HG02981 (cell line): ENCODE results near the gene CRELD2.
A peak's percentile ranks its signal among the peaks of the same experiment; 100 is the strongest.

Experiments
- ATAC-seq: cut with Tn5 transposase; IDR thresholded peaks from one replicate; pipeline ENCODE4 v1.9.1; 2021; ENCODE audit warnings: mild to moderate bottlenecking, moderate library complexity; ENCODE audit not compliant: unreplicated experiment

Gene CRELD2

DNA sequence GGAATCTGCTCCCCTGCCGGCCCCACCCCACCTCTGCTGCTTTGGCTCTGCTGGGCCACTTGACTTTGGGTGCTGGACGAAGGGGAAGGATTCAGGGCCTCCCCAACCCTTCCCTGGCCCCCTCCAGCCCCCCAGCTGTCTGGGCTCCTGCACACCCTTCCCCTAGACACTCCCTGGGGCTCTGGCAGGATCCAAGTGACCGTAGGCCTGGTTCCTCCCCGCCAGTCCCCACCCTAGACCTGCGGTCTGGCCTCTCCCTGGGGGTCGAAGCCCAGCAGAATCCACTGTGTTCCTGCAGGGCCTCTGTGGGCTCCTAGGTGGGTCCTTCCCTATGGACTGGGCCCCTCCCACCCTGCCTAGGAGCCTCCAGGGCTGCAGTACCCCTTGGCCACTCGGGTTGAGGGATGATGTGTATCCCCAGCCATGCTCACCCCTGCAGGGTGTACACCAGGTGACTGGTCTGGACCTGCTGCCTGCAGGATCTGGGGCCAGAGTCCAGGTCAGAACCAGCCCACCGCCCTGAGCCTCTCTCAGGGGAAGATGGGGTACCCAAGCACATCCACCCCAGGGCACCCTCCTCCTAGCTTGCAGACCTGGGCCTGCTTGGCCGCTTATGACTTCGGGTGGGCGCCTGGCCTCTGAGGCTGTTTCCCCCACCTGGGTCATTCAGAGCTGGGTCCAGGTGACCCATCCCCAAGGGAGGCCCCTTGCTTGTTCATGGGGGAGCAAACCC, 47.8 kb downstream of the CRELD2 start:
- no peak for ATAC-seq

GRCh38 chr22:49966774-49967705, 48.6 kb downstream of the CRELD2 start:
- no peak for ATAC-seq

- no peak for ATAC-seq
Measured at GRCh38 chr22:49967706-49968208, 49.3 kb downstream of the CRELD2 start.

GRCh38 chr22:49968313-49968830, 49.9 kb downstream of the CRELD2 start:
- ATAC-seq = no peak

- ATAC-seq = no peak
Measured at GRCh38 chr22:49968831-49969661, 50.6 kb downstream of the CRELD2 start.

DNA sequence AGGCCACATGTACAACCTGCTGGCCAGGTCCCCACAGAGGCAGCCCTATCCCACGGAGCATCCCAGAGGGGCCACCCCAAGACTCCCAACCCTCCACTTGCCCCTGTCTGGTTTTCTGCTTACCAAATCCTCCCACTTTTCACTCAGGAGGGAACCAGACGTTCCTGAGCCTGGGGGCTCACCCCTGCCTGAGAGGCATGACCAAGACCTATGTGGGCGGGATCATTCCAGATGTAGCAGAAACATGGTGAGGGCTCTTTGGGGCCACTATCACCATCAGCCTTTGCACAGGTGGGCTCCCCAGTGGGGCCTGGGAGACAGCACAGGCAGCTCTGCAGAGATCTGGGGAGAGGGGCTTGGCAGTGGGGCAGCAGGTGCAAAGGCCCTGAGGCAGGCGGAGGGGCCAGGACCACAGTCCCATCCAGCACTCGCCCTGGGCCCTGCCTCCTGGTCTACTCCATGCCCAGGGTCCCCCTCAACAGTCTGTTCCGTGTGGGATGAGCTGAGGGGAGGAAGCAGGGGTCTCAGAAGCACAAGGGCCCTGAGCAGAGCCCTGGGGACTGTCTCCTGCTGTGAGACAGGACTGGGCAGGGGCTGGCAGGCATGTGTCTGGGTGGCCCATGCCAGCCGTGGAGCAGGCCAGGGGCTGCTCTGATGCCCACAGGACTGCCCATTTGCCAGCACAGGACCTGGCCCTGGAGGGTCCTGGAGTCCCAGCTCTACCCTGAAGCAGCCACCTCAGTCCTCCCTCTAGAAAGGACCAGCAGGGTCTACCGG, 51.5 kb downstream of the CRELD2 start:
- no peak for ATAC-seq

- peak; percentile 73 for ATAC-seq
Measured at GRCh38 chr22:49970528-49971231, 52.2 kb downstream of the CRELD2 start.

DNA sequence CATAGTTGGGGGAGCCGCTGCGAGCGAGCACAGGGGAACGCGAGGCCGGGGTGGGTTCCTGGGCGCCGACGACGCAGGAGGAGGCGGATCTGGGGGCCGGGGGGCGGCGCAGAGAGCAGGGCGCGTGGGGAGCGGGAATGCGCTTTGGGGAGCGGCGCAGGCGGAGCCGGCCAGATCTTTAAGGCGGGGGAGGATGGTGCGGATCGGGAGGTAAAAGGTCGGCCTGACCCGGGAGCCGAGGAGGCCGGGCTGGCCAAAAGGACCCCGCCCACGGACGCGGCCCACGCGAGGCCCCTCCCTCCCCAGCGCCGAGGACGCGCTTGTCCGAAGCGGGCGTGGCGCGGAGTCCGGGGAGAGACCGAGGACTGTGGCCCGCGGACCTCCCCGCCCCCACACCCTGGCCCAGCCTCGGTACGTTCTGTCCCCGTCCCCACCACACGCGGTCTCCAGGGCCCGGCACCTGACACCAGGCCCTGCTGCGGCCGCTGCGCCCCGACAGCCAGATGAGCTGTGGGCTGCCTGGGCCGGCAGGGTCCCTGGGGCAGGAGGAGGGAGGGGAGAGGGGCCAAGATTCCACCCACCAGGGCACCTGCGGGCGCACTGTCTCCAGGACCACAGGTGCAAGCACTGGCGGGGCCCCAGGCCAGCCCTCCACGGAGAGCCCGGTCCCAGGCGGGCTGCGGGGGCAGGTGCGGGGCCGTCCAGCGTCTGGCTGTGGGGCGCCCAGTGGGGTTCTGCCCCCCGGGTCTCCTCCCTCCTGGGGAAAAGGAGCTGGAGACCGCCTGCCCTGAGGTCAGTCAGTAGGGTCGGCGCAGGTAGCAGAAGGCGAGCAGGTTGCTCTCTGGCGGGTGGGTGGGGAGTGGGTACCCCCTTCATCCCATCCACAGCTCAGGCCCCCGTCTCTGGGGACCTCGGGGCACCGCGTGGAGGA, 53.1 kb downstream of the CRELD2 start:
- peak; percentile 16 for ATAC-seq

GRCh38 chr22:49972163-49973017, 54.0 kb downstream of the CRELD2 start:
- ATAC-seq = no peak

DNA sequence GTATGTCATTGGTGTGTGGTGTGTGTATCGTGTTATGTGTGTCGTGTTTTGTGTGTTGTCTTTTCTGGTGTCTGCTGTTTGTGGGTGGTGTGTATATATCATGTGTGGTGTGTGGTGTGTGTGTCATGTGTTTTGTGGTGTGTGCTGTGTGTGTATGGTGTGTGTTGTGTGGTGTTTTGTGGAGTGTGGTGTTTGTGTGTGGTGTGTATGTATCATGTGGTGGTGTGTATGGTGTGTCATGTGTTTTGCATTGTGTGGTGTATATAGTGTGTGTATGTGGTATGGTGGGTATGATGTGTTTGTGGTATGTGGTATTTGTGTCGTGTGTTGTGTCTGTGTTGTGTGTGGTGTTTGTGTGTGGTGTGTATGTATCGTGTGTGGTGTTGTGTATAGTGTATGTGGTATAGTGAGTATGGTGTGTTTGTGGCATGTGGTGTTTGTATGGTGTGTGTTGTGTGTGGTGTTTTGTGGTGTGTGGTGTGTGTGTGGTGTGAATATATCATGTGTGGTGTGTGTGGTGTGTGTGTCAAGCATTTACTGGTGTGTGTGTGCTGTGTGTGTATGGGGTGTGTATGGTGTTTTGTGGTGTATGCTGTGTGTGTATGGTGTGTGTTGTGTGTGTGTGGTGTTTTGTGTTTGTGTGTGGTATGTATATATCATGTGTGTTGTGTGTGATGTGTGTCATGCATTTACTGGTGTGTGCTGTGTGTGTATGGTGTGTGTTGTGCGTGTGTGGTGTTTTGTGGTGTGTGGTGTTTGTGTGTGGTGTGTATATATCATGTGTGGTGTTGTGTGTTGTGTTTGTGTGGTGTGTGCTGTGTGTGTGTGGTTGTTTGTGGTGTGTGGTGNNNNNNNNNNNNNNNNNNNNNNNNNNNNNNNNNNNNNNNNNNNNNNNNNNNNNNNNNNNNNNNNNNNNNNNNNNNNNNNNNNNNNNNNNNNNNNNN, 54.9 kb downstream of the CRELD2 start:
- ATAC-seq = no peak

DNA sequence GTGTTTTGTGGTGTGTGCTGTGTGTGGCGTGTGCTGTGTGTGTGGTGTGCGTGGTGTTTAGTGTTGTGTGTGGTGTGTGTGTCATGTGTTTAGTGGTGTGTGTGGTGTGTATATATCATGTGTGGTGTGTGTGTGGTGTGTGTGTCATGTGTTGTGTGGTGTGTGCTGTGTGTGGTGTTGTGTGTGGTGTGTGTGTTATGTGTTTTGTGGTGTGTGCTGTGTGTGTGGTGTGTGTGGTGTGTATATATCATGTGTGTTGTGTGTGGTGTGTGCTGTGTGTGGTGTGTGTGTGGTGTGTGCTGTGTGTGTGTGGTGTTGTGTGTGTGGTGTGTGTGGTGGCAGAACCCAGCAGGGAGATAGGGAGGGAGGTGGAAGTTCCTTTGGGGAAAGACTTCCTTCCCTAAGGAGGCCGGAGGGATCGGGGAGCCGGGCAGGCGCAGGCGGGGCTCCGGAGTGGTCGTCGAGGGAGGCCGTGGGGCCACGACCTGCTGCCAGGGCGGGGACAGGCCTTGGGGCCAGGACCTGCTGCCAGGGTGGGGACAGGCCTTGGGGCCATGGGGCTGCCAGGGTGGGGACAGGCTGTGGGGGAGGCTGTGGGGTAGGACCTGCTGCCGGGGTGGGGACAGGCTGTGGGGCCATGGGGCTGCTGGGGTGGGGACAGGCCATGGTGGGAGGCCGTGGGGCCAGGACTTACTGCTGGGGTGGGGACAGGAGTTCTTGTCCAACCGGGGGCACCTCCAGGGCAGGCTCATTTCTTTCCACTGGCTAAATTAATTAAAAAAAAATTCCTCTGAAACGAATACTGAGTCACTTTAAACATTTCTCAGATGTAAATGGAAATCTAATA, 57.3 kb downstream of the CRELD2 start:
- no peak for ATAC-seq

DNA sequence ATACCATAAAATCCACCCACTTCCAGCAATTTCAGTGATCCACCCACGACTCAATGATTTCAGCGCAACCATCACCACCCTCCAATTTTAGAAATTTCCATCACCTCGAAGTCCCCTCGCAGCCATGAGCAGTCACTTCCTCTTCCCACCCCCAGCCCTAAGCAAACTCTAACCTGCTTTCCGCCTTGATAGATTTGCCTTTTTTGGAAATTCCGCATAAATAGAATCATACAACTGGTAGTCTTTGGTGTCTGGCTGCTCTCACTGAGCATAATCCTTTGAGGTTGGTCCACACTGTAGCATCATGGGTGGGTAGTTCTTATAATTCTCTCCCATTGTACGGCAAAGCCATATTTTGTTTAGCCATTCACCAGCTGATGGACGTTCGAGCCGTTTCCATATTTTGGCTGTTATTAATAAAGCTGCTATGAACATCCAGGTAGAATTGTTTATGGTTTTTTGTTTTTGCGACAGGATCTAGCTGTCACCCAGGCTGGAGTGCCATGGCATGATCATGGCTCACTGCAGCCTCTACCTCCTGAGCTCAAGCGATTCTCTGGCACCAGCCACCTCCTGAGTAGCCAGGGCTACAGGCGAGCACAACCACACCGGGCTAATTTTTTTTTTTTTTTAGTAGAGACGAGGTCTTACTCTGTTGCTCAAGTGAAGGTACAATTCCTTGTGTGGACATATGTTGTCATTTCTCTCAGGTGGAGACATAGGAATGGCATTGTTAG, 58.2 kb downstream of the CRELD2 start:
- no peak for ATAC-seq
